Spleen (tissue), 11 donors: Measurements from ENCODE around the gene MXD4. TPM values are rescaled to one million over a fixed set of nuclear protein-coding genes. Genes with fewer than 3 reads are reported as not detected.
A peak's percentile ranks its signal among the peaks of the same experiment; 100 is the strongest.

Experiments used
- DNase-seq: peaks from one replicate; pipeline ENCODE4 v3.0.0-alpha.2; 2020
- H3K27ac ChIP-seq, 8 donors: fragments of 200-600 bp; sonication (generic) in 7 of 8; 1 replicate in 4 of 8; 2 replicates in 4 of 8; pipeline versions ENCODE4 v1.5.0 to v1.8.0; 2016 to 2021; ENCODE audit warnings: inconsistent platforms in 4 of 8, mild to moderate bottlenecking in 4 of 8, moderate library complexity in 1 of 8
- H3K27me3 ChIP-seq, 7 donors: fragments of 200-600 bp; sonication (generic) in 6 of 7; replicated peaks in 1 of 7; 1 replicate in 4 of 7; 2 replicates in 3 of 7; pipeline versions ENCODE4 v1.5.0 to v1.8.0; 2016 to 2021; ENCODE audit warnings: inconsistent platforms in 3 of 7, mild to moderate bottlenecking in 1 of 7
- H3K36me3 ChIP-seq, 6 donors: fragments of 200-600 bp; sonication (generic) in 5 of 6; 1 replicate in 4 of 6; 2 replicates in 2 of 6; pipeline versions ENCODE4 v1.5.0 to v1.8.0; 2016 to 2021; ENCODE audit warnings: inconsistent platforms in 2 of 6
- H3K4me1 ChIP-seq, 6 donors: fragments of 200-600 bp; sonication (generic) in 5 of 6; 1 replicate in 3 of 6; 2 replicates in 3 of 6; pipeline versions ENCODE4 v1.5.0 to v1.8.0; 2016 to 2021; ENCODE audit warnings: inconsistent platforms in 3 of 6
- H3K4me3 ChIP-seq, 8 donors: fragments of 200-600 bp; sonication (generic) in 7 of 8; 1 replicate in 4 of 8; 2 replicates in 4 of 8; pipeline versions ENCODE4 v1.5.0 to v1.8.0; 2016 to 2021; ENCODE audit warnings: inconsistent platforms in 4 of 8, mild to moderate bottlenecking in 4 of 8, moderate library complexity in 2 of 8
- H3K9me3 ChIP-seq, 8 donors: fragments of 200-600 bp; sonication (generic) in 7 of 8; 1 replicate in 4 of 8; 2 replicates in 4 of 8; pipeline versions ENCODE4 v1.5.0 to v1.8.0; 2016 to 2021; ENCODE audit warnings: inconsistent platforms in 4 of 8
- CTCF ChIP-seq, 11 experiments: fragments of 200-600 bp in 7 of 11; fragments of 450-650 bp in 4 of 11; sonication (generic) in 4 of 11; IDR thresholded peaks in 8 of 11; conservative IDR thresholded peaks in 3 of 11; 1 replicate in 7 of 11; 2 replicates in 4 of 11; pipeline versions ENCODE4 v1.4.0 to v1.8.0; 2016 to 2021; ENCODE audit warnings: antibody characterized with exemption in 11 of 11, inconsistent platforms in 4 of 11, mild to moderate bottlenecking in 1 of 11
- POLR2A ChIP-seq, 3 donors: fragments of 450-650 bp; IDR thresholded peaks; one replicate each; pipeline ENCODE4 v1.5.1; 2017; ENCODE audit warnings: antibody characterized with exemption in 3 of 3, mild to moderate bottlenecking in 1 of 3
- POLR2AphosphoS5 ChIP-seq, 3 donors: sonication (generic); formaldehyde crosslinking; IDR thresholded peaks; one replicate each; pipeline ENCODE4 v1.5.1; 2017; ENCODE audit warnings: antibody characterized with exemption in 3 of 3
- WGBS, 5 donors: extraction: QIAGEN DNeasy Blood & Tissue Kit in 3 of 5; methylation state at CpG; one replicate each; pipeline versions ENCODE4 v1.1.5 to v1.1.7; 2013 to 2018; 5-methylcytosine and 5-hydroxymethylcytosine counted together
- intact Hi-C: fragments of 100-400 bp; cut with DNase I; formaldehyde crosslinking; loops from one replicate; pipeline ENCODE4 v1.15.0; 2023; ENCODE audit warnings: low total_unique reads
- polyA plus RNA-seq, 3 donors: library from polyadenylated mRNA; stranded (reverse); fragments of 200-250 nt; gene quantifications; one replicate each; pipeline ENCODE4 v1.2.1, GENCODE V29; 2013
- total RNA-seq, 7 donors: library from RNA; depleted of rRNA in 3 of 7; stranded (reverse); fragments of >200 nt in 3 of 7; fragmentation: NEBNext Ultra II Directional in 4 of 7; extraction: Animal tissue kit (Norgen Biotek cat#: 25700) in 4 of 7; gene quantifications; one replicate each; pipeline versions ENCODE4 v1.1.0 to v1.2.1, GENCODE V29; 2016 to 2021
- donor health status: healthy with polysubstance abuse.
- donor health status: DM: no; HTN: no; CAD: no; lungs with moderate emphysema.
- donor health status: DM: no; HTN: no; CAD: no.
- donor health status: Bipolar disorder and iron deficiency.
- donor health status: healthy.
- donor health status: DM: no; HTN: no; CAD: no.
- donor health status: DM: yes; HTN: yes; CAD: no.

Gene MXD4
- total and polyA plus RNA-seq, 10 donors = 36.0 to 128 (median 106) TPM

- no peaks in the 10 kb centered on the region for H3K36me3 ChIP-seq
- intact Hi-C loops = no loop called here
- H3K27ac ChIP-seq = peak overlapping the region in 4 of 8 donors; percentile 75 to 95 (median 78)
- DNase-seq = peak; percentile 69
- H3K4me1 ChIP-seq = peaks cover 4 to 24% (median 18%) of the 10 kb centered on the region in 6 donors
- H3K27me3 ChIP-seq = no peaks in the 10 kb centered on the region
- H3K4me3 ChIP-seq = no peak overlapping the region
- TF ChIP-seq POLR2AphosphoS5 (IDR thresholded peaks at IDR 0.05) (no peak), POLR2A (IDR thresholded peaks at IDR 0.05) (no peak), CTCF (IDR thresholded peaks at IDR 0.05 in 8 of 11, conservative IDR thresholded peaks at IDR 0.05 in 3 of 11) (no peak)
- no peaks in the 10 kb centered on the region for H3K9me3 ChIP-seq
- WGBS, 5 donors = 79 to 91% (median 87%) methylated on average over 10 to 13 of the region's 13 CpGs
These were observed 18.8 kb upstream of the MXD4 start for GRCh38 chr4:2280531-2281300.

GRCh38 chr4:2277956-2278355 lies 16.0 kb upstream of the MXD4 start:
- Histone ChIP-seq H3K4me3 (no peak overlapping the region), H3K4me1 (peaks cover 4 to 24% (median 18%) of the 10 kb centered on the region in 6 donors), H3K27me3 (no peaks in the 10 kb centered on the region), H3K9me3 (no peaks in the 10 kb centered on the region), H3K36me3 (peaks cover 0 to under 1% (median 0%) of the 10 kb centered on the region in 6 donors), H3K27ac (no peak overlapping the region)
- peak; percentile 12 for DNase-seq
- TF ChIP-seq POLR2AphosphoS5 (IDR thresholded peaks at IDR 0.05) (no peak), POLR2A (IDR thresholded peaks at IDR 0.05) (no peak), CTCF (IDR thresholded peaks at IDR 0.05 in 8 of 11, conservative IDR thresholded peaks at IDR 0.05 in 3 of 11) (no peak)
- 85 to 94% (median 94%) methylated on average over 9 of the region's 9 CpGs for WGBS, 5 donors
- intact Hi-C loops = no loop called here

- WGBS, 5 donors = 93 to 96% (median 95%) methylated on average over 30 of the region's 30 CpGs
- Histone ChIP-seq H3K27ac (no peak overlapping the region), H3K4me3 (no peak overlapping the region), H3K4me1 (peaks cover 0 to 13% (median 9%) of the 10 kb centered on the region in 6 donors), H3K36me3 (peaks cover 0 to 8% (median 0%) of the 10 kb centered on the region in 6 donors), H3K9me3 (no peaks in the 10 kb centered on the region), H3K27me3 (no peaks in the 10 kb centered on the region)
- intact Hi-C loops = no loop called here
- DNase-seq = peak; percentile 36
- TF ChIP-seq POLR2A (IDR thresholded peaks at IDR 0.05) = no peak
- TF ChIP-seq CTCF (IDR thresholded peaks at IDR 0.05 in 8 of 11, conservative IDR thresholded peaks at IDR 0.05 in 3 of 11) = no peak
- no peak for TF ChIP-seq POLR2AphosphoS5 (IDR thresholded peaks at IDR 0.05)
These were observed 14.8 kb upstream of the MXD4 start for GRCh38 chr4:2276581-2277325.
